HUES6 (cell line): ENCODE data around the gene OSBPL2.
A peak's percentile ranks its signal among the peaks of the same experiment; 100 is the strongest.

Experiments used
- H3K27ac ChIP-seq: 2 replicates; pipeline ENCODE4 v1.7.0; 2013; ENCODE audit warnings: low read depth, mild to moderate bottlenecking, low read length, inconsistent platforms
- H3K27me3 ChIP-seq: 2 replicates; pipeline ENCODE4 v1.6.1; 2013; ENCODE audit warnings: low read length; ENCODE audit not compliant: control insufficient read depth, insufficient read depth
- H3K36me3 ChIP-seq: 2 replicates; pipeline ENCODE4 v1.6.1; 2013; ENCODE audit warnings: low read length; ENCODE audit not compliant: control insufficient read depth, insufficient read depth
- H3K4me1 ChIP-seq: 2 replicates; pipeline ENCODE4 v1.6.1; 2013; ENCODE audit warnings: low read length; ENCODE audit not compliant: control insufficient read depth, insufficient read depth
- H3K4me3 ChIP-seq: 2 replicates; pipeline ENCODE4 v1.5.1; 2013; ENCODE audit warnings: low read depth, low read length
- H3K9ac ChIP-seq: one replicate; pipeline ENCODE4 v1.6.1; 2013; ENCODE audit warnings: mild to moderate bottlenecking, low read length
- H3K9me3 ChIP-seq: 2 replicates; pipeline ENCODE4 v1.6.1; 2013; ENCODE audit warnings: low read depth, low read length; ENCODE audit not compliant: control insufficient read depth, insufficient read depth

Gene OSBPL2

GRCh38 chr20:62296724-62297448 lies 58.6 kb downstream of the OSBPL2 start:
- H3K27ac ChIP-seq = no peak overlapping the region
- no peaks in the 10 kb centered on the region for H3K4me1 ChIP-seq

GRCh38 chr20:62297449-62298227 lies 59.3 kb downstream of the OSBPL2 start:
- H3K9ac ChIP-seq = no peak overlapping the region
- H3K27ac ChIP-seq = no peak overlapping the region
- H3K36me3 ChIP-seq = peaks cover 34% of the 10 kb centered on the region
- H3K4me1 ChIP-seq = no peaks in the 10 kb centered on the region
- H3K4me3 ChIP-seq = no peak overlapping the region
- H3K27me3 ChIP-seq = no peaks in the 10 kb centered on the region
- H3K9me3 ChIP-seq = no peaks in the 10 kb centered on the region

More at GRCh38 chr20:62296724-62297448, 58.6 kb downstream of the OSBPL2 start:
- no peaks in the 10 kb centered on the region for H3K9me3 ChIP-seq
- H3K9ac ChIP-seq = no peak overlapping the region
- H3K36me3 ChIP-seq = peaks cover 39% of the 10 kb centered on the region
- H3K4me3 ChIP-seq = no peak overlapping the region
- no peaks in the 10 kb centered on the region for H3K27me3 ChIP-seq

- Histone ChIP-seq H3K4me3 (no peak overlapping the region), H3K27ac (no peak overlapping the region), H3K27me3 (no peaks in the 10 kb centered on the region), H3K9ac (no peak overlapping the region), H3K36me3 (peaks cover 29% of the 10 kb centered on the region), H3K4me1 (no peaks in the 10 kb centered on the region), H3K9me3 (no peaks in the 10 kb centered on the region)
These were observed 60.4 kb downstream of the OSBPL2 start for GRCh38 chr20:62298577-62299249.

- Histone ChIP-seq H3K9ac (no peak overlapping the region), H3K9me3 (no peaks in the 10 kb centered on the region), H3K36me3 (peaks cover 29% of the 10 kb centered on the region), H3K27me3 (no peaks in the 10 kb centered on the region), H3K27ac (no peak overlapping the region), H3K4me3 (no peak overlapping the region), H3K4me1 (peaks cover 8% of the 10 kb centered on the region)
These were observed 61.4 kb downstream of the OSBPL2 start for GRCh38 chr20:62299666-62300236.

- Histone ChIP-seq H3K27ac (no peak overlapping the region), H3K9ac (no peak overlapping the region), H3K9me3 (no peaks in the 10 kb centered on the region), H3K4me1 (peaks cover 12% of the 10 kb centered on the region), H3K36me3 (peaks cover 31% of the 10 kb centered on the region), H3K27me3 (no peaks in the 10 kb centered on the region), H3K4me3 (no peak overlapping the region)
These were observed 62.0 kb downstream of the OSBPL2 start for GRCh38 chr20:62300319-62300718.

- H3K9ac ChIP-seq = no peak overlapping the region
- no peak overlapping the region for H3K27ac ChIP-seq
- no peaks in the 10 kb centered on the region for H3K9me3 ChIP-seq
- peaks cover 31% of the 10 kb centered on the region for H3K36me3 ChIP-seq
- H3K27me3 ChIP-seq = no peaks in the 10 kb centered on the region
- H3K4me1 ChIP-seq = peaks cover 12% of the 10 kb centered on the region
- H3K4me3 ChIP-seq = no peak overlapping the region; the same call in 1 of the 2 replicates
These were observed 62.9 kb downstream of the OSBPL2 start for GRCh38 chr20:62301111-62301668.

GRCh38 chr20:62301773-62302340 lies 63.5 kb downstream of the OSBPL2 start:
- no peaks in the 10 kb centered on the region for H3K27me3 ChIP-seq
- no peaks in the 10 kb centered on the region for H3K9me3 ChIP-seq
- no peak overlapping the region for H3K27ac ChIP-seq
- H3K36me3 ChIP-seq = peaks cover 34% of the 10 kb centered on the region
- H3K4me1 ChIP-seq = peaks cover 12% of the 10 kb centered on the region
- H3K4me3 ChIP-seq = peak overlapping the region; percentile 94
- H3K9ac ChIP-seq = peak overlapping the region; percentile 97

GRCh38 chr20:62302341-62303061 lies 64.2 kb downstream of the OSBPL2 start, which contains the start of gene ADRM1:
ADRM1 (plus strand) TSS chr20:62302997; CDS start chr20:62303569, 572 bp downstream.
- peak within 1 kb of the TSS; percentile 97 for H3K9ac ChIP-seq
- peaks cover 12% of the 10 kb centered on the region for H3K4me1 ChIP-seq
- H3K4me3 ChIP-seq = peak within 1 kb of the TSS; percentile 94
- no peaks in the 10 kb centered on the region for H3K27me3 ChIP-seq
- peak within 1 kb of the TSS; percentile 94 for H3K27ac ChIP-seq
- peaks cover 39% of the 10 kb centered on the region for H3K36me3 ChIP-seq
- H3K9me3 ChIP-seq = no peaks in the 10 kb centered on the region

- peak overlapping the region; percentile 72; the same call in 1 of the 2 replicates for H3K27ac ChIP-seq
- no peaks in the 10 kb centered on the region for H3K9me3 ChIP-seq
- H3K9ac ChIP-seq = peak overlapping the region; percentile 93
- peaks cover 12% of the 10 kb centered on the region for H3K4me1 ChIP-seq
- H3K27me3 ChIP-seq = no peaks in the 10 kb centered on the region
- peaks cover 44% of the 10 kb centered on the region for H3K36me3 ChIP-seq
- peak overlapping the region; percentile 90 for H3K4me3 ChIP-seq
These were observed 64.7 kb downstream of the OSBPL2 start for GRCh38 chr20:62303062-62303339.
